GM18873 (cell line): Measurements from ENCODE around the gene AP2B1.

Experiments used
- ATAC-seq: cut with Tn5 transposase; IDR thresholded peaks from one replicate; pipeline ENCODE4 v1.9.1; 2021; ENCODE audit warnings: mild to moderate bottlenecking, moderate library complexity, moderate number of reproducible peaks; ENCODE audit not compliant: unreplicated experiment, low FRiP score

Gene AP2B1

GRCh38 chr17:35618628-35619027 is 31.5 kb downstream of the AP2B1 start:
- ATAC-seq, result no peak

DNA sequence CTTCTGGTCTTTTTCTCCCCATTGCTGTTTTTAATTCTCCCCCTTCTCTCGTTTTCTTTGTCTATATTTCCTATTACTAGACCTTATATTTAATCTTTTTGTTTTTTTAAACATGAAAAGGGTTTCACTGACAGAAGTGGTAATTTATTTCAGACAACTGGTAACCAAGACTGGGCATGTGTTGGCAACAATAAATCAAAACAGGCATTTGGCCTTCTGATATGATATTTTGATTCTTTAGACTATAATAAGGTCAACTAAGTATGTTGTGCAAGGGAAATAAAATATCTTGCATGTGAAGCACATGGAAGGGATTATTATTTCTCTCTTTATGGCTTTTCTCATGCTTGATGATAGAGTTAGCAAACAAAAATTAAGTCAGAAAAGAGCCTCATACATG is 34.6 kb downstream of the AP2B1 start:
- no peak for ATAC-seq

- ATAC-seq, result no peak
Measured at GRCh38 chr17:35627417-35627816, 40.3 kb downstream of the AP2B1 start.

GRCh38 chr17:35630530-35631148 is 43.5 kb downstream of the AP2B1 start:
- no peak for ATAC-seq

- ATAC-seq, result no peak
Measured at GRCh38 chr17:35641032-35641431, 53.9 kb downstream of the AP2B1 start.

DNA sequence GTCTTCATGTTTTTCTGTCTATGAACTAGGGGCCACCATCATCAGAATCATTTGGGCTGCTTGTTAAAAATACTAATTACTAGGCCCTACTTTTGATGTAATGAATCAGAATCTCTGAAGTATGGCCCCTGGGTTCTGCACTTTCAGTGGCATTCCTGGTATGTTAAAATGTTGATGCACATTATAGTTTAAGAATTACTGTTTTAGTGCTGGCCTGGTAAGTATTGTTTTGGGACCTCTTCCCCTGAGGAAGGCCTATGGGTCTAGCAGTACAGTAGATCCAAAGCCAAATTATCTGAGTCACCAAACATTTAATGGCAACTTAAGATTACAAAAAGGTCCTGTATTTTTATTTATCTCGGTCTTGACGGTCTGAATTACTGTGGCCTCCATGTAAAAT is 58.8 kb downstream of the AP2B1 start:
- no peak for ATAC-seq

DNA sequence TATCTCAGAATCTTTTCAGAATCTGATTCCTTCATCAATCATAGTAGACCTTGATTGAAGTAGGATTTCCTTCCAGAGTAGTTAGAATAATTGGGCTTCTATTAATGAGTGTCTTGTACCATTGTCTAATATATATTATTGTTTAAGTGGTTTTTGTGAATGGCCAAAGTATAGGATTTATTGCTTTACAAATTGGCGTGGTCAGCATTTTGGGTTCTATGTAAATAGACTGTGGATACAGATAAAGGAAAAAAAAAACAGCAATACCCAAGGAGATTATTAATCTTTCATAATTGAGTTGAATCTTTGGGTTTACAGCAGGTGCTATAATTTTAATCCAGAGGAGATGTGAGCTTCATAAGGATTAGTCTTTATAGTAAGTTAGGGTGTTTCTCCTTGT is 64.3 kb downstream of the AP2B1 start:
- ATAC-seq, result no peak

DNA sequence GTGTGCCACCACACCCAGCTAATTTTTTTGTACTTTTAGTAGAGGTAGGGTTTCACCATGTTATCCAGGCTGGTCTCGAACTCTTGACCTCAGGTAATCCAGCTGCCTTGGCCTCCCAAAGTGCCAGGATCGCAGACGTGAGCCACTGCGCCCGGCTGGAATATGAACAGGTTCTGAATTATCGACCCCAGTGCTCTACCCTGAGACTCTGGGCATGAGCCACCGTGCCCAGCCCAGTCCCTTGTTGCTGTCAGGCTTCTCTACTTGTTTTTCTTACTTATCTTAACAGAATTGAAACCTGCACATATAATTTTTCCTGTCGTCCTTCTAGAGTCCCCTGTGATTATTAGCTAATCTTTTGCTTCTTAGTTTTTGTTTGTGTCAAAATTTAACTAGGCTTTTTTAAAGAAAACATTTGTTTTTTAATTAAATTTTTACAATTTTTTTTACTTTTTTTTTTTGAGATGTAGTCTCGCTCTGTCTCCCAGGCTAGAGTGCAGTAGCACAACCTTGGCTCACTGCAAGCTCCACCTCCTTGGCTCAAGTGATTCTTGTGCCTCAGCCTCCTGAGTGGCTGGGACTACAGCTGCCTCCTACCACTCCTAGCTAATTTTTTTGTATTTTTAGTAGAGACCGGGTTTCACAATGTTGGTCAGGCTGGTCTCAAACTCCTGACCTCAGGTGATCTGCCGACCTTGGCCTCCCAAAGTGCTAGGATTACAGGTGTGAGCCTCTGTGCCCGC is 66.7 kb downstream of the AP2B1 start:
- ATAC-seq, result no peak

GRCh38 chr17:35655303-35655702 is 68.2 kb downstream of the AP2B1 start:
- no peak for ATAC-seq

DNA sequence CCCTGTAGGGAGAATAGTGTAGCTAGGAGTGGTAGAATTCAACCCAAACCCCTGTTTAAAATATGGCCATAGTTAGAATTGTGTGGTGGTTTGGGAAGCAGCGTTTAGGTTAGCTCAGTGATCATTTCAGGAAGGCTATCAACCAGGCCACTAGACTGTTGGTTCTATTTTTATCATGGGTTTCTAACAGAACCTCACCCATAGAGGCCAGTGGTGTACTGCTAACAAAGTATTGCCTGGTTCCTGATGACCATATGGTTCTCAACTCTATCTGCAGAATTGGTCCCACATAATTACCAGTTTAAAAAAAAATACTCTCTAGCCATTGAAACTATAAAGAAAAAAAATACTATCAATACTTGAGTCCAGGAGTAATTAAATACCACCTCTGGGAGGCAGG is 73.8 kb downstream of the AP2B1 start:
- ATAC-seq, result no peak

GRCh38 chr17:35664685-35665084 is 77.6 kb downstream of the AP2B1 start:
- no peak for ATAC-seq

- ATAC-seq, result no peak
Measured at GRCh38 chr17:35665662-35666061, 78.5 kb downstream of the AP2B1 start.

GRCh38 chr17:35666070-35666469 is 78.9 kb downstream of the AP2B1 start:
- no peak for ATAC-seq

GRCh38 chr17:35666967-35667532 is 79.9 kb downstream of the AP2B1 start:
- no peak for ATAC-seq

DNA sequence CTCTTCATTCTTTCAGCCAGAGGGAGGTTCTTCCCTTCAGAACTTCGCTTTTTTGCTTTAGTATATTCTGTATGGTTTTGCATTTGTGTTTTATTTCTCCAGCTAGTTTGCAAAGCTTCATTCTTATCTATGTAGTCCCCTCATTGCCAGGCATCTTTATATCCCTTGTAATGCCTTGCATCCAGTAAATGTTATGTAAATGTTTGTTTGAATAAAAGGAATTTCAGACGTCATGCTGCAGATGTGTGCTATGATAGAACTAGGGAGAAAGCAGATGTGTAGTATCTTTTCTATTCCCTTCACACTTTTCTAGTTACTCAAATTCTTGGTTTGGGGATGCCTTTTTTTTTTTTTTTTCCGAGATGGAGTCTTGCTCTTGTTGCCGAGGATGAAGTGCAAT is 81.7 kb downstream of the AP2B1 start:
- no peak for ATAC-seq

DNA sequence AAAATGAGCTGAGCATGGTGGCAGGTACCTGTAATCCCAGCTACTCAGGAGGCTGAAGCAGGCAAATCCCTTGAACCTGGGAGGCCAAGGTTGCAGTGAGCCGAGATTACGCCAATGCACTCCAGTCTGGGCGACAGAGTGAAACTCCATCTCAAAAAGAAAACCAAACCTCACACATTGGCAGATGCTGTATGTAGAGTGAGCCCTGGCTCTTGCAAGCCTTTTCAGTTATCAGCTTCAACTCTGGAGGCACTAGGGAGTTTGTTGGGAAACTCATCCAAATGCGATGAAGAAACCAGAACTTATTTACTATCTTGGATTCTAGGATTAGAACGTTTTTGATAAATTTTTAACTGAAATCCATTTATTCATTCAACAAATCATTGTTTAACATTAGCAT is 87.4 kb downstream of the AP2B1 start:
- no peak for ATAC-seq

- no peak for ATAC-seq
Measured at GRCh38 chr17:35676441-35676840, 89.3 kb downstream of the AP2B1 start.

GRCh38 chr17:35679007-35679682 is 92.0 kb downstream of the AP2B1 start:
- ATAC-seq, result no peak

DNA sequence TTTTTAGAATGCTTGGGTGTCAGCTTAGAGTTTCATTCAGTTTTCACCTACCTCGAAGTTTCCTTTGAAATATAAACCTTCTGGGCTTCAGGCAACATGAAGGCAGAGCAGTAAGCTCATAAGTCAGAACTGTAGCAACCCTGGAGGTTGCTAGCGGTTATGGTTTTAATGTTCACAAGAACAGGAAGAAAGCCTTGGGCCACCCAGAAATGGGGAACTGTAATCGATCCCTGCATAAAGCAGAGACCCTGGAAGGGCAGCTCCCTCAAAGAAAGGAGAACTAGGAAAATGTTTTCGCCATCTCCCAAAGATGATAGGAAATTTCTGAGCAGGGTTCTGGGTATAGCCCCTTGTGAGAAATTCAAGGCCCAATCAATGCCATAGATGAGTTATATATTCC is 96.5 kb downstream of the AP2B1 start:
- ATAC-seq, result no peak

DNA sequence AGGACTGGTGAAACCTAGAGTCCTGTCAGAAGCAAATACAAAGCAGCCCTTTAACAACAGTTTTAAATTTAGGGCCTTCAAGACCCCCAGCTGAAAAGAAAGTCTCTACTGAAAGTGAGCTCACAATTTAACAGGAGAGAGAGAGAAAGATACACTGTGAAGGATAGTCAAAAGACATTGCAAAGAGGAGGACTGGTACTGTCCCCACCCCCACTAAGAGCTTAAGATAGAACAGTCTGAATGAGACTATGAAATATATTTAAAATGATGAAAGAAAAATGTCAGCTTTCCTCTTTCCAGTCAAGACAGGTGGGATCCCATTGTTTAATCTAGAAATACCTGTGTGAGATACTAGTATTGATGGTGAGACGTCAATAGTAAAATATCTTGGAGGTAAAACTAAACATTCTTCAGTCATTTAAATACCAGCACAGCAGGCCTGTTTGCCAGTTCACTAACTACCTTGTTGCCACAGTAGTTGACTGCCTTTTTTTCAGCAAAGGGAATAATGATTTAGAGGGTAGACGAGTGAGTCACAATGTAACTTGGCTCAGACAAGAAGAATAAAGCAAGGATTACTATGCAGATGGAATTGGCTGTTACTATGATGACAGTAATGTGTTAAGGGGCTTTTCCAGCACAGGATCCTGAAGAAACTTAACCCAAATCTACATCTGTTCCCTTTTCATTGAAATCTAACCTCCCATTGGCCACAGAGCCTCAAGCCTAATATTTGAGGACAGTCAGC is 97.1 kb downstream of the AP2B1 start:
- no peak for ATAC-seq
